ENCODE results near the gene ECM2. TPM values are rescaled to one million over a fixed set of nuclear protein-coding genes. Genes with fewer than 3 reads are reported as not detected.

Gene ECM2
- total RNA-seq, 2 donors from 2014 or later = not detected

- H3K36me3 Mint-ChIP-seq = no peaks in the 10 kb centered on the region
- no peak for ATAC-seq
- no peak for DNase-seq (ENCODE audit: low spot score in 2 of 2)
- no peaks in the 10 kb centered on the region for H3K9me3 Mint-ChIP-seq
- H3K27ac Mint-ChIP-seq = no peak overlapping the region
Observed at GRCh38 chr9:92510747-92511146, 25.0 kb downstream of the ECM2 start.

GRCh38 chr9:92509050-92509449, 26.7 kb downstream of the ECM2 start:
- ATAC-seq = no peak
- no peak for DNase-seq (ENCODE audit: low spot score in 2 of 2)
- H3K36me3 Mint-ChIP-seq = no peaks in the 10 kb centered on the region
- no peaks in the 10 kb centered on the region for H3K9me3 Mint-ChIP-seq
- no peak overlapping the region for H3K27ac Mint-ChIP-seq

- no peak for ATAC-seq
- Mint-ChIP-seq H3K27ac (no peak overlapping the region), H3K36me3 (no peaks in the 10 kb centered on the region), H3K9me3 (no peaks in the 10 kb centered on the region)
- DNase-seq (ENCODE audit: low spot score in 2 of 2) = no peak
Observed at GRCh38 chr9:92508018-92508820, 27.6 kb downstream of the ECM2 start.

GRCh38 chr9:92507496-92507895, 28.3 kb downstream of the ECM2 start:
- DNase-seq (ENCODE audit: low spot score in 2 of 2) (no peak), ATAC-seq (no peak)
- H3K9me3 Mint-ChIP-seq = no peaks in the 10 kb centered on the region
- H3K27ac Mint-ChIP-seq = no peak overlapping the region
- H3K36me3 Mint-ChIP-seq = no peaks in the 10 kb centered on the region

GRCh38 chr9:92507005-92507404, 28.8 kb downstream of the ECM2 start:
- Mint-ChIP-seq H3K36me3 (no peaks in the 10 kb centered on the region), H3K27ac (no peak overlapping the region), H3K9me3 (no peaks in the 10 kb centered on the region)
- ATAC-seq (no peak), DNase-seq (ENCODE audit: low spot score in 2 of 2) (no peak)

GRCh38 chr9:92506184-92506857, 29.5 kb downstream of the ECM2 start:
- Mint-ChIP-seq H3K27ac (peak overlapping the region in 1 of 2 donors; percentile 66), H3K36me3 (no peaks in the 10 kb centered on the region)
- ATAC-seq = no peak

GRCh38 chr9:92504881-92505280, 30.9 kb downstream of the ECM2 start:
- DNase-seq (ENCODE audit: low spot score in 2 of 2) (no peak), ATAC-seq (no peak)
- Mint-ChIP-seq H3K27ac (peak overlapping the region in 1 of 2 donors; percentile 33), H3K36me3 (no peaks in the 10 kb centered on the region), H3K9me3 (no peaks in the 10 kb centered on the region)

More at GRCh38 chr9:92506184-92506857, 29.5 kb downstream of the ECM2 start:
- H3K9me3 Mint-ChIP-seq = no peaks in the 10 kb centered on the region
- DNase-seq (ENCODE audit: low spot score in 2 of 2) = no peak

- Mint-ChIP-seq H3K9me3 (no peaks in the 10 kb centered on the region), H3K36me3 (no peaks in the 10 kb centered on the region), H3K27ac (no peak overlapping the region)
- ATAC-seq (no peak), DNase-seq (ENCODE audit: low spot score in 2 of 2) (no peak)
Observed at GRCh38 chr9:92503156-92503555, 32.6 kb downstream of the ECM2 start.

- Mint-ChIP-seq H3K9me3 (no peaks in the 10 kb centered on the region), H3K36me3 (no peaks in the 10 kb centered on the region), H3K27ac (no peak overlapping the region)
- ATAC-seq = peak; percentile 45 to 59
- DNase-seq (ENCODE audit: low spot score in 2 of 2) = no peak
Observed at GRCh38 chr9:92501671-92502393, 34.0 kb downstream of the ECM2 start.

GRCh38 chr9:92500725-92501124, 35.1 kb downstream of the ECM2 start:
- H3K36me3 Mint-ChIP-seq = no peaks in the 10 kb centered on the region
- no peak overlapping the region for H3K27ac Mint-ChIP-seq
- ATAC-seq (no peak), DNase-seq (ENCODE audit: low spot score in 2 of 2) (no peak)
- no peaks in the 10 kb centered on the region for H3K9me3 Mint-ChIP-seq

GRCh38 chr9:92499701-92500100, 36.1 kb downstream of the ECM2 start:
- no peak overlapping the region for H3K27ac Mint-ChIP-seq
- ATAC-seq (no peak), DNase-seq (ENCODE audit: low spot score in 2 of 2) (no peak)
- no peaks in the 10 kb centered on the region for H3K9me3 Mint-ChIP-seq
- no peaks in the 10 kb centered on the region for H3K36me3 Mint-ChIP-seq

- DNase-seq (ENCODE audit: low spot score in 2 of 2) (no peak), ATAC-seq (no peak)
- no peaks in the 10 kb centered on the region for H3K36me3 Mint-ChIP-seq
- H3K27ac Mint-ChIP-seq = no peak overlapping the region
- no peaks in the 10 kb centered on the region for H3K9me3 Mint-ChIP-seq
Observed at GRCh38 chr9:92496396-92497176, 39.2 kb downstream of the ECM2 start.

GRCh38 chr9:92494856-92495255, 40.9 kb downstream of the ECM2 start:
- ATAC-seq (no peak), DNase-seq (ENCODE audit: low spot score in 2 of 2) (no peak)
- no peaks in the 10 kb centered on the region for H3K9me3 Mint-ChIP-seq
- no peaks in the 10 kb centered on the region for H3K36me3 Mint-ChIP-seq
- H3K27ac Mint-ChIP-seq = no peak overlapping the region

- Mint-ChIP-seq H3K27ac (no peak overlapping the region), H3K9me3 (no peaks in the 10 kb centered on the region), H3K36me3 (no peaks in the 10 kb centered on the region)
- no peak for DNase-seq (ENCODE audit: low spot score in 2 of 2)
- peak in 1 of 2 donors; percentile 64 for ATAC-seq
Observed at GRCh38 chr9:92493749-92494387, 41.9 kb downstream of the ECM2 start.

- ATAC-seq = no peak
- no peak for DNase-seq (ENCODE audit: low spot score in 2 of 2)
- no peaks in the 10 kb centered on the region for H3K36me3 Mint-ChIP-seq
- H3K9me3 Mint-ChIP-seq = no peaks in the 10 kb centered on the region
- H3K27ac Mint-ChIP-seq = no peak overlapping the region
Observed at GRCh38 chr9:92492781-92493401, 42.9 kb downstream of the ECM2 start.

Measured in activated naive CD4-positive, alpha-beta T cell treated with anti-CD3 and anti-CD28 coated beads, Interleukin-2, amount 50 U/mL, for 72 hours (primary cell).